Tibial nerve (tissue), 4 donors: ENCODE results near the gene NUDT11. TPM values are rescaled to one million over a fixed set of nuclear protein-coding genes. Genes with fewer than 3 reads are reported as not detected.

Experiments used
- total RNA-seq, 4 donors: library from RNA; depleted of rRNA; stranded (reverse); fragments of >200 nt; gene quantifications; one replicate each; pipeline ENCODE4 v1.1.0, GENCODE V29; 2016

The NUDT11 gene
- total RNA-seq, 4 donors from 2014 or later = 0.39 to 2.6 (median 1.8) TPM

Other genes starting within 250 kb of the NUDT11 start
- gene NUDT10, start 163.8 kb downstream of the NUDT11 start, total RNA-seq = 1 to 10 TPM in 1 of 4 donors, under 1 TPM in 3; 0.44 to 2.7 (median 0.79) TPM
- gene CENPVL3, start 122.3 kb upstream of the NUDT11 start, total RNA-seq = not detected
- not detected for gene CENPVL2, start 186.2 kb upstream of the NUDT11 start, total RNA-seq
- gene CENPVL1, start 213.9 kb upstream of the NUDT11 start, total RNA-seq = not detected
- gene GSPT2, start 246.8 kb upstream of the NUDT11 start, total RNA-seq = 1 to 10 TPM; 3.0 to 8.6 (median 6.1) TPM